ENCODE results near the gene CPEB3.
"Not testable (repeated sequence)": the region's sequence is repeated elsewhere in the genome, so short reads cannot be mapped to it uniquely, and the experiment has no call there.

CPEB3 gene

GRCh38 chr10:92239600-92240288 is 51.1 kb downstream of the CPEB3 start:
- peak overlapping the region; percentile 84 for H3K4me3 ChIP-seq (ENCODE audit: low read depth, low read length)
- H2AFZ ChIP-seq (ENCODE audit: low read length, unreplicated experiment): peak overlapping the region; percentile 44
- peaks cover 15% of the 10 kb centered on the region for H3K4me1 ChIP-seq (ENCODE audit: control insufficient read depth, insufficient read depth, low read length, unreplicated experiment)
- no peaks in the 10 kb centered on the region for H3K79me2 ChIP-seq (ENCODE audit: control insufficient read depth, insufficient read depth, low read length, unreplicated experiment)
- no peak overlapping the region for H3K27ac ChIP-seq (ENCODE audit: low read depth, low read length)
- H3K27me3 ChIP-seq (ENCODE audit: insufficient read depth, low read length): no peaks in the 10 kb centered on the region
- H3K36me3 ChIP-seq (ENCODE audit: insufficient read depth, low read length): no peaks in the 10 kb centered on the region

GRCh38 chr10:92239151-92239599 is 51.7 kb downstream of the CPEB3 start:
- H2AFZ ChIP-seq (ENCODE audit: low read length, unreplicated experiment): peak overlapping the region; percentile 24
- H3K36me3 ChIP-seq (ENCODE audit: insufficient read depth, low read length): no peaks in the 10 kb centered on the region
- no peaks in the 10 kb centered on the region for H3K79me2 ChIP-seq (ENCODE audit: control insufficient read depth, insufficient read depth, low read length, unreplicated experiment)
- no peaks in the 10 kb centered on the region for H3K27me3 ChIP-seq (ENCODE audit: insufficient read depth, low read length)
- peak overlapping the region; percentile 84 for H3K4me3 ChIP-seq (ENCODE audit: low read depth, low read length)
- H3K27ac ChIP-seq (ENCODE audit: low read depth, low read length): no peak overlapping the region
- H3K4me1 ChIP-seq (ENCODE audit: control insufficient read depth, insufficient read depth, low read length, unreplicated experiment): peaks cover 15% of the 10 kb centered on the region

- no peaks in the 10 kb centered on the region for H3K79me2 ChIP-seq (ENCODE audit: control insufficient read depth, insufficient read depth, low read length, unreplicated experiment)
- H2AFZ ChIP-seq (ENCODE audit: low read length, unreplicated experiment): no peak overlapping the region
- peak overlapping the region; percentile 84 for H3K4me3 ChIP-seq (ENCODE audit: low read depth, low read length)
- no peaks in the 10 kb centered on the region for H3K27me3 ChIP-seq (ENCODE audit: insufficient read depth, low read length)
- H3K4me1 ChIP-seq (ENCODE audit: control insufficient read depth, insufficient read depth, low read length, unreplicated experiment): peaks cover 15% of the 10 kb centered on the region
- no peak overlapping the region for H3K27ac ChIP-seq (ENCODE audit: low read depth, low read length)
- H3K36me3 ChIP-seq (ENCODE audit: insufficient read depth, low read length): no peaks in the 10 kb centered on the region
These were observed 52.2 kb downstream of the CPEB3 start for GRCh38 chr10:92238586-92239098.

GRCh38 chr10:92238054-92238585 is 52.8 kb downstream of the CPEB3 start:
- no peaks in the 10 kb centered on the region for H3K27me3 ChIP-seq (ENCODE audit: insufficient read depth, low read length)
- no peak overlapping the region for H3K27ac ChIP-seq (ENCODE audit: low read depth, low read length)
- H3K4me1 ChIP-seq (ENCODE audit: control insufficient read depth, insufficient read depth, low read length, unreplicated experiment): peaks cover 15% of the 10 kb centered on the region
- H3K4me3 ChIP-seq (ENCODE audit: low read depth, low read length): peak overlapping the region; percentile 84
- H2AFZ ChIP-seq (ENCODE audit: low read length, unreplicated experiment): no peak overlapping the region
- no peaks in the 10 kb centered on the region for H3K36me3 ChIP-seq (ENCODE audit: insufficient read depth, low read length)
- no peaks in the 10 kb centered on the region for H3K79me2 ChIP-seq (ENCODE audit: control insufficient read depth, insufficient read depth, low read length, unreplicated experiment)

- H3K4me3 ChIP-seq (ENCODE audit: low read depth, low read length): no peak overlapping the region
- H3K27ac ChIP-seq (ENCODE audit: low read depth, low read length): no peak overlapping the region
- no peaks in the 10 kb centered on the region for H3K27me3 ChIP-seq (ENCODE audit: insufficient read depth, low read length)
- H3K36me3 ChIP-seq (ENCODE audit: insufficient read depth, low read length): no peaks in the 10 kb centered on the region
- H3K79me2 ChIP-seq (ENCODE audit: control insufficient read depth, insufficient read depth, low read length, unreplicated experiment): no peaks in the 10 kb centered on the region
- no peaks in the 10 kb centered on the region for H3K4me1 ChIP-seq (ENCODE audit: control insufficient read depth, insufficient read depth, low read length, unreplicated experiment)
- no peak overlapping the region for H2AFZ ChIP-seq (ENCODE audit: low read length, unreplicated experiment)
These were observed 59.7 kb downstream of the CPEB3 start for GRCh38 chr10:92231196-92231595.

- Histone ChIP-seq H3K36me3 (ENCODE audit: insufficient read depth, low read length) (peaks cover 4% of the 10 kb centered on the region; the same call in 1 of the 2 replicates), H3K27ac (ENCODE audit: low read depth, low read length) (peak overlapping the region; percentile 75), H3K4me1 (ENCODE audit: control insufficient read depth, insufficient read depth, low read length, unreplicated experiment) (peaks cover 23% of the 10 kb centered on the region), H3K4me3 (ENCODE audit: low read depth, low read length) (peak overlapping the region; percentile 23; the same call in 1 of the 2 replicates), H3K79me2 (ENCODE audit: control insufficient read depth, insufficient read depth, low read length, unreplicated experiment) (no peaks in the 10 kb centered on the region), H2AFZ (ENCODE audit: low read length, unreplicated experiment) (peak overlapping the region; percentile 28), H3K27me3 (ENCODE audit: insufficient read depth, low read length) (no peaks in the 10 kb centered on the region)
These were observed 68.1 kb downstream of the CPEB3 start for GRCh38 chr10:92222603-92223262.

- Histone ChIP-seq H3K27ac (ENCODE audit: low read depth, low read length) (no peak overlapping the region), H3K4me1 (ENCODE audit: control insufficient read depth, insufficient read depth, low read length, unreplicated experiment) (peaks cover 19% of the 10 kb centered on the region), H2AFZ (ENCODE audit: low read length, unreplicated experiment) (no peak overlapping the region), H3K27me3 (ENCODE audit: insufficient read depth, low read length) (no peaks in the 10 kb centered on the region), H3K79me2 (ENCODE audit: control insufficient read depth, insufficient read depth, low read length, unreplicated experiment) (no peaks in the 10 kb centered on the region), H3K36me3 (ENCODE audit: insufficient read depth, low read length) (no peaks in the 10 kb centered on the region), H3K4me3 (ENCODE audit: low read depth, low read length) (no peak overlapping the region)
These were observed 71.3 kb downstream of the CPEB3 start for GRCh38 chr10:92219559-92219958.

GRCh38 chr10:92218569-92218968 is 72.3 kb downstream of the CPEB3 start:
- no peak overlapping the region for H3K4me3 ChIP-seq (ENCODE audit: low read depth, low read length)
- no peaks in the 10 kb centered on the region for H3K79me2 ChIP-seq (ENCODE audit: control insufficient read depth, insufficient read depth, low read length, unreplicated experiment)
- H2AFZ ChIP-seq (ENCODE audit: low read length, unreplicated experiment): no peak overlapping the region
- H3K4me1 ChIP-seq (ENCODE audit: control insufficient read depth, insufficient read depth, low read length, unreplicated experiment): peaks cover 11% of the 10 kb centered on the region
- no peaks in the 10 kb centered on the region for H3K36me3 ChIP-seq (ENCODE audit: insufficient read depth, low read length)
- H3K27me3 ChIP-seq (ENCODE audit: insufficient read depth, low read length): no peaks in the 10 kb centered on the region
- H3K27ac ChIP-seq (ENCODE audit: low read depth, low read length): no peak overlapping the region

- not testable (repeated sequence) for H3K79me2 ChIP-seq (ENCODE audit: control insufficient read depth, insufficient read depth, low read length, unreplicated experiment); H3K4me3 ChIP-seq (ENCODE audit: low read depth, low read length); H3K27ac ChIP-seq (ENCODE audit: low read depth, low read length); H3K27me3 ChIP-seq (ENCODE audit: insufficient read depth, low read length); H2AFZ ChIP-seq (ENCODE audit: low read length, unreplicated experiment); H3K4me1 ChIP-seq (ENCODE audit: control insufficient read depth, insufficient read depth, low read length, unreplicated experiment); H3K36me3 ChIP-seq (ENCODE audit: insufficient read depth, low read length)
These were observed 74.3 kb downstream of the CPEB3 start for GRCh38 chr10:92216608-92217007.

GRCh38 chr10:92215222-92215621 is 75.7 kb downstream of the CPEB3 start:
- not testable (repeated sequence) for H3K4me3 ChIP-seq (ENCODE audit: low read depth, low read length)

More at GRCh38 chr10:92215222-92215621, 75.7 kb downstream of the CPEB3 start:
- H3K27me3 ChIP-seq (ENCODE audit: insufficient read depth, low read length); H3K36me3 ChIP-seq (ENCODE audit: insufficient read depth, low read length); H3K4me1 ChIP-seq (ENCODE audit: control insufficient read depth, insufficient read depth, low read length, unreplicated experiment); H2AFZ ChIP-seq (ENCODE audit: low read length, unreplicated experiment); H3K79me2 ChIP-seq (ENCODE audit: control insufficient read depth, insufficient read depth, low read length, unreplicated experiment); H3K27ac ChIP-seq (ENCODE audit: low read depth, low read length): not testable (repeated sequence)

All from ACC112 (cell line).